K562 (cell line): ENCODE measurements around the gene ULK3. TPM values are rescaled to one million over a fixed set of nuclear protein-coding genes. Genes with fewer than 3 reads are reported as not detected.

Source experiments
- ATAC-seq: fragments of 200-7000 bp; cut with Tn5 transposase; 3 replicates; pipeline ENCODE4 v1.9.1; 2020; ENCODE audit warnings: moderate library complexity
- BruUV-seq: library from RNA; stranded (reverse); fragments of 400-500 nt; replicated peaks from 2 replicates; lab custom pipeline; 2021; lab: Mats Ljungman, UMichigan
- CTCF ChIA-PET: fragments of 300-600 bp; formaldehyde crosslinking; extraction: SDS; loops from one replicate; lab custom pipeline; 2021; ENCODE audit warnings: low intra/inter-chr PET ratio; lab: Yijun Ruan, JAX
- POLR2A ChIA-PET: fragments of 300-600, 350-650 bp; sonication (Branson Sonifier 250); formaldehyde crosslinking; extraction: SDS; loops from one replicate; lab custom pipeline; 2021; ENCODE audit warnings: antibody characterized with exemption, inconsistent platforms; lab: Yijun Ruan, JAX
- DNase-seq, 4 experiments: peaks; one replicate each; pipeline versions ENCODE4 v3.0.0 to v3.0.0-alpha.2; 2011 to 2018; ENCODE audit warnings: low spot score in 3 of 4, mixed read lengths in 3 of 4; ENCODE audit errors: extremely low read depth in 1 of 4
- FAIRE-seq: peaks from 2 replicates; lab custom pipeline; 2011; peaks lifted over from hg19 to GRCh38; lab: Jason Lieb, UNC
- H2AFZ ChIP-seq: 2 replicates; pipeline ENCODE4 v1.6.0; 2011; ENCODE audit warnings: low read depth, low read length, control low read depth, inconsistent platforms
- H3K27ac ChIP-seq: fragments of 200-600 bp; 3 replicates; pipeline ENCODE4 v1.8.0; 2011; ENCODE audit warnings: low read depth, mild to moderate bottlenecking, control low read depth, inconsistent platforms, low read length, moderate library complexity, mixed read lengths; ENCODE audit errors: extremely low read depth
- H3K27me3 ChIP-seq, 2 experiments: fragments of 300-600 bp in 1 of 2; 2 replicates in 1 of 2; 3 replicates in 1 of 2; pipeline versions ENCODE4 v1.6.0 to v1.8.0; 2011; ENCODE audit warnings: inconsistent platforms in 2 of 2, low read length in 2 of 2, mild to moderate bottlenecking in 1 of 2, mixed read lengths in 1 of 2, moderate library complexity in 1 of 2; ENCODE audit not compliant: control insufficient read depth in 2 of 2, insufficient read depth in 2 of 2
- H3K36me3 ChIP-seq: fragments of 300-600 bp; 3 replicates; pipeline ENCODE4 v1.8.0; 2011; ENCODE audit warnings: mild to moderate bottlenecking, low read length, inconsistent platforms; ENCODE audit not compliant: control insufficient read depth, insufficient read depth
- H3K4me1 ChIP-seq, 2 experiments: fragments of 200-600 bp in 1 of 2; replicated peaks in 1 of 2; 2 replicates in 1 of 2; 3 replicates in 1 of 2; pipeline versions ENCODE4 v1.5.1 to v1.8.0; 2011; ENCODE audit warnings: inconsistent platforms in 2 of 2, low read length in 2 of 2, mild to moderate bottlenecking in 1 of 2, mixed read lengths in 1 of 2, moderate library complexity in 1 of 2; ENCODE audit not compliant: control insufficient read depth in 2 of 2, insufficient read depth in 2 of 2
- H3K4me2 ChIP-seq: 2 replicates; pipeline ENCODE4 v1.6.1; 2011; ENCODE audit warnings: low read length, control low read depth, inconsistent platforms, mixed read lengths; ENCODE audit not compliant: insufficient read depth
- H3K4me3 ChIP-seq: fragments of 200-600 bp; sonication (generic), shearing (Covaris generic); 2 replicates; pipeline ENCODE4 v1.5.1; 2016; ENCODE audit warnings: control low read depth, inconsistent platforms
- H3K79me2 ChIP-seq: fragments of 200-600 bp; 3 replicates; pipeline ENCODE4 v1.8.0; 2011; ENCODE audit warnings: low read length, inconsistent platforms; ENCODE audit not compliant: control insufficient read depth, insufficient read depth
- H3K9ac ChIP-seq, 2 experiments: 2 replicates each; pipeline versions ENCODE4 v1.6.0 to v1.6.1; 2011; ENCODE audit warnings: low read depth in 2 of 2, low read length in 2 of 2, control low read depth in 1 of 2, inconsistent platforms in 1 of 2, mild to moderate bottlenecking in 1 of 2, mixed read lengths in 1 of 2; ENCODE audit not compliant: insufficient read depth in 1 of 2
- H3K9me1 ChIP-seq: one replicate; pipeline ENCODE4 v1.6.0; 2011; ENCODE audit warnings: inconsistent platforms, mild to moderate bottlenecking, low read length, moderate library complexity; ENCODE audit not compliant: control insufficient read depth, insufficient read depth
- H3K9me3 ChIP-seq: replicated peaks from 2 replicates; pipeline ENCODE4 v1.5.1; 2011; ENCODE audit warnings: low read depth, low read length, inconsistent platforms; ENCODE audit not compliant: control insufficient read depth, insufficient read depth
- H4K20me1 ChIP-seq: replicated peaks from 2 replicates; pipeline ENCODE4 v1.6.1; 2011; ENCODE audit warnings: low read length, inconsistent platforms, mixed read lengths; ENCODE audit not compliant: control insufficient read depth, insufficient read depth
- ILF3 ChIP-seq: fragments of 450-650 bp; IDR thresholded peaks from 2 replicates; pipeline ENCODE4 v1.6.1; 2018; ENCODE audit warnings: antibody characterized with exemption, mild to moderate bottlenecking, moderate library complexity, borderline replicate concordance
- JUND ChIP-seq, 2 experiments: IDR thresholded peaks; 2 replicates in 1 of 2; 3 replicates in 1 of 2; pipeline ENCODE4 v1.6.1; 2011; ENCODE audit warnings: borderline replicate concordance in 2 of 2, low read depth in 2 of 2, low read length in 2 of 2, improper control_type of control experiment in 1 of 2, missing biosample characterization in 1 of 2, missing genetic modification characterization in 1 of 2, missing genetic modification reagents in 1 of 2
- MCM5 ChIP-seq: fragments of 450-650 bp; IDR thresholded peaks from 2 replicates; pipeline ENCODE4 v1.6.1; 2016; ENCODE audit warnings: low read depth
- RBM34 ChIP-seq: fragments of 200-400 bp; formaldehyde crosslinking; IDR thresholded peaks from 2 replicates; pipeline ENCODE4 v1.6.1; 2018; ENCODE audit warnings: low read length, borderline replicate concordance; ENCODE audit not compliant: insufficient read depth
- STAG1 ChIP-seq: sonication (generic); formaldehyde crosslinking; IDR thresholded peaks from 2 replicates; pipeline ENCODE4 v1.5.0; 2020; ENCODE audit warnings: missing genetic modification reagents, borderline replicate concordance
- SUPT5H ChIP-seq: fragments of 450-650 bp; IDR thresholded peaks from 2 replicates; pipeline ENCODE4 v1.6.1; 2016
- TCF7L2 ChIP-seq: fragments of 150-350 bp; IDR thresholded peaks from 2 replicates; pipeline ENCODE4 v1.6.1; 2016; ENCODE audit warnings: low read depth, mild to moderate bottlenecking, low read length, moderate library complexity
- ZNF134 ChIP-seq: fragments of 250-450 bp; sonication (Bioruptor Pico); conservative IDR thresholded peaks from 2 replicates; pipeline ENCODE4 v1.4.0; 2020
- ZNF24 ChIP-seq: fragments of 450-650 bp; IDR thresholded peaks from 2 replicates; pipeline ENCODE4 v1.6.1; 2016
- WGBS: fragments of 100-300 bp; shearing (Covaris generic); methylation state at CpG from one replicate; pipeline ENCODE4 v1.1.6; 2016; ENCODE audit warnings: low coverage, mixed read lengths; ENCODE audit not compliant: insufficient coverage; ENCODE audit errors: missing lambda C conversion rate; 5-methylcytosine and 5-hydroxymethylcytosine counted together
- in situ Hi-C: fragments of 300-500 bp; cut with MboI; formaldehyde crosslinking; loops from 4 replicates; pipeline ENCODE4 v1.15.0; 2018; ENCODE audit warnings: inconsistent platforms, mixed read lengths
- intact Hi-C: fragments of 100-400 bp; cut with micrococcal nuclease; formaldehyde crosslinking; loops from 2 replicates; pipeline ENCODE4 v1.14.2; 2022
- polyA plus RNA-seq, 8 experiments: library from polyadenylated mRNA; depleted of rRNA in 4 of 8; stranded (reverse) in 5 of 8; unstranded in 3 of 8; fragments of >200 nt; fragmentation: Nextera tagmentation in 2 of 8; fragmentation: Illumina TruSeq in 1 of 8; extraction: Ambion mirVana in 2 of 8; extraction: Trizol in 1 of 8; gene quantifications; 2 replicates each; pipeline versions ENCODE4 v1.2.1 to v1.2.3, GENCODE V29; 2011 to 2014; ENCODE audit warnings: inconsistent platforms in 1 of 8, missing spikeins in 1 of 8
- total RNA-seq, 7 experiments: library from RNA; depleted of rRNA in 6 of 7; stranded (reverse); fragments of >200 nt in 6 of 7; fragmentation: Illumina TruSeq in 2 of 7; extraction: Trizol in 2 of 7; gene quantifications; 2 replicates each; pipeline versions ENCODE4 v1.2.1 to v1.2.3, GENCODE V29; 2011 to 2021; ENCODE audit warnings: low replicate concordance in 1 of 7
- TF ChIP-seq, protein P1 (sequence below), 2 experiments: fragments of 450-650 bp; conservative IDR thresholded peaks; 2 replicates each; pipeline ENCODE4 v1.6.1; 2017; ENCODE audit warnings: mild to moderate bottlenecking in 2 of 2, moderate library complexity in 2 of 2
- TF ChIP-seq, protein P2 (sequence below): fragments of 450-650 bp; IDR thresholded peaks from 2 replicates; pipeline ENCODE4 v1.6.1; 2016

ULK3 gene
- total and polyA plus RNA-seq, 9 of the 15 experiments (the other 6 are each of a cell fraction or from before 2014, with no cell fraction given): 0.68 to 68.0 (median 34.9) TPM

DNA sequence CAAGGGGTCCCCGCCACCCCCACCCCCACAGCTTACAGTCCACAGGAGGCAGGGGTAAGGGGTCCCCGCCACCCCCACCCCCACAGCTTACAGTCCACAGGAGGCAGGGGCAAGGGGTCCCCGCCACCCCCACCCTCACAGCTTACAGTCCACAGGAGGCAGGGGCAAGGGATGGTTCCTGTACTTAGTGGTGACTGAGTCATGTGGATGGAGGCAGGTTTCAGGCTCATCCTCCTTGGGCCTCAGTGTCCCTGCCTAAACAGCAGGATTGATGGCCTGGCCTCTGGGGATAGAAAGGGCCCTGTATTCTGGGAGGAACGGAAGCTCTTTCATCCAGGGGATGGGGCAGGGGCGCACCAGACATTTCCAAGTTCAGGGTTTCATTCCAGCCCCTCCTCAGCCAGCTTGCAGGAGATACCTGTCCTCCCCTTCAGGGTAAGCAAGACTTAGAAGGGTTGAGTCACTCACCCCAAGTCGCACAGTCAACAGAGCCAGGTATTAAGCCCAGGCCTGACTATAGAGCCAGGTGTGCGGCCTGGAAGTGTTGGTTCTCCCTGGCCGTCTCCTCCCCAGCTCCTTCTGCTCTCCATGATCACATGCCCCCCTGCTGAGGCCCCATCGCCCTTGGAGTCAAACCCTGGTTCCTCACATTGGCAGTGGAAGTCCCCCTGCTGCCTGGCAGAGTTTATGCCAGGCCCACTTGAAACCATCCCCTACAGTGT, 48.5 kb downstream of the ULK3 start:
- 89% methylated on average over 5 of the region's 9 CpGs for WGBS
- peaks cover 22% of the 10 kb centered on the region for H4K20me1 ChIP-seq
- peak overlapping the region in 1 of 2 experiments; percentile 65; a peak in 2 of 4 replicates for H3K9ac ChIP-seq
- FAIRE-seq (no peak), DNase-seq (no peak), ATAC-seq (no peak)
- H3K4me1 ChIP-seq: peaks cover 5 to 30% of the 10 kb centered on the region in 2 experiments; a peak in 4 of 5 replicates
- no peak overlapping the region for H3K27ac ChIP-seq
- ChIA-PET CTCF (no interaction called here), POLR2A (interaction anchor here (0.6 to 1.5 kb wide), 3 partner anchors 8 to 141 kb away, joined by 3 read pairs; no protein-coding TSS in a partner anchor)
- peaks cover 3% of the 10 kb centered on the region for H3K9me1 ChIP-seq
- no peak overlapping the region for H2AFZ ChIP-seq
- BruUV-seq: no TSS peak
- H3K27me3 ChIP-seq: no peaks in the 10 kb centered on the region
- H3K9me3 ChIP-seq: no peaks in the 10 kb centered on the region
- H3K79me2 ChIP-seq: peaks cover 39% of the 10 kb centered on the region
- TF ChIP-seq MCM5: no peak
- TF ChIP-seq JUND (IDR thresholded peaks at IDR 0.05; ENCODE audit: borderline replicate concordance, low read depth, low read length): no peak
- no peak for TF ChIP-seq JUND (tag; IDR thresholded peaks at IDR 0.05; ENCODE audit: borderline replicate concordance, low read depth, low read length)
- no peak for TF ChIP-seq ZNF134 (CRISPR knock-in tag)
- no peak for TF ChIP-seq STAG1
- TF ChIP-seq, protein P1, sequence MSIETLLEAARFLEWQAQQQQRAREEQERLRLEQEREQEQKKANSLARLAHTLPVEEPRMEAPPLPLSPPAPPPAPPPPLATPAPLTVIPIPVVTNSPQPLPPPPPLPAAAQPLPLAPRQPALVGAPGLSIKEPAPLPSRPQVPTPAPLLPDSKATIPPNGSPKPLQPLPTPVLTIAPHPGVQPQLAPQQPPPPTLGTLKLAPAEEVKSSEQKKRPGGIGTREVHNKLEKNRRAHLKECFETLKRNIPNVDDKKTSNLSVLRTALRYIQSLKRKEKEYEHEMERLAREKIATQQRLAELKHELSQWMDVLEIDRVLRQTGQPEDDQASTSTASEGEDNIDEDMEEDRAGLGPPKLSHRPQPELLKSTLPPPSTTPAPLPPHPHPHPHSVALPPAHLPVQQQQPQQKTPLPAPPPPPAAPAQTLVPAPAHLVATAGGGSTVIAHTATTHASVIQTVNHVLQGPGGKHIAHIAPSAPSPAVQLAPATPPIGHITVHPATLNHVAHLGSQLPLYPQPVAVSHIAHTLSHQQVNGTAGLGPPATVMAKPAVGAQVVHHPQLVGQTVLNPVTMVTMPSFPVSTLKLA (conservative IDR thresholded peaks at IDR 0.05): no peak
- no peak for TF ChIP-seq RBM34
- no peak for TF ChIP-seq SUPT5H
- TF ChIP-seq TCF7L2: no peak
- TF ChIP-seq, protein P2, sequence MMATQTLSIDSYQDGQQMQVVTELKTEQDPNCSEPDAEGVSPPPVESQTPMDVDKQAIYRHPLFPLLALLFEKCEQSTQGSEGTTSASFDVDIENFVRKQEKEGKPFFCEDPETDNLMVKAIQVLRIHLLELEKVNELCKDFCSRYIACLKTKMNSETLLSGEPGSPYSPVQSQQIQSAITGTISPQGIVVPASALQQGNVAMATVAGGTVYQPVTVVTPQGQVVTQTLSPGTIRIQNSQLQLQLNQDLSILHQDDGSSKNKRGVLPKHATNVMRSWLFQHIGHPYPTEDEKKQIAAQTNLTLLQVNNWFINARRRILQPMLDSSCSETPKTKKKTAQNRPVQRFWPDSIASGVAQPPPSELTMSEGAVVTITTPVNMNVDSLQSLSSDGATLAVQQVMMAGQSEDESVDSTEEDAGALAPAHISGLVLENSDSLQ: no peak
- TF ChIP-seq ZNF24: no peak
- TF ChIP-seq ILF3: no peak
- intact Hi-C loops (no loop called here), in situ Hi-C loops (no loop called here)
- H3K36me3 ChIP-seq: peaks cover 58% of the 10 kb centered on the region; the same call in 2 of the 3 replicates
- no peak overlapping the region for H3K4me2 ChIP-seq
- H3K4me3 ChIP-seq: no peak overlapping the region
